MCF 10A (cell line): ENCODE results near the gene TSC22D1. TPM values are rescaled to one million over a fixed set of nuclear protein-coding genes. Genes with fewer than 3 reads are reported as not detected.

Source experiments
- BruUV-seq: library from RNA; stranded (reverse); fragments of 400-500 nt; replicated peaks from 2 replicates; lab custom pipeline; 2021; lab: Mats Ljungman, UMichigan
- CTCF ChIA-PET: fragments of 300-600 bp; sonication (Branson Sonifier 250); formaldehyde crosslinking; extraction: SDS; loops from one replicate; lab custom pipeline; 2021; ENCODE audit warnings: antibody characterized with exemption, inconsistent platforms; lab: Yijun Ruan, JAX
- POLR2A ChIA-PET: fragments of 300-600, 350-650 bp; sonication (Branson Sonifier 250); formaldehyde crosslinking; extraction: SDS; loops from one replicate; lab custom pipeline; 2020; ENCODE audit warnings: antibody characterized with exemption, inconsistent platforms; lab: Yijun Ruan, JAX
- DNase-seq: peaks from one replicate; pipeline ENCODE4 v3.0.0-alpha.2; 2018; ENCODE audit not compliant: unreplicated experiment
- H3K27ac Mint-ChIP-seq: one replicate; pipeline ENCODE4 v1.8.0; 2022; ENCODE audit warnings: mild to moderate bottlenecking, low read depth, mixed read lengths; ENCODE audit not compliant: unreplicated experiment
- H3K27me3 Mint-ChIP-seq: one replicate; pipeline ENCODE4 v1.8.0; 2022; ENCODE audit warnings: mixed read lengths; ENCODE audit not compliant: insufficient read depth, unreplicated experiment
- H3K36me3 Mint-ChIP-seq: one replicate; pipeline ENCODE4 v1.8.0; 2022; ENCODE audit warnings: mild to moderate bottlenecking, moderate library complexity, mixed read lengths; ENCODE audit not compliant: insufficient read depth, unreplicated experiment
- H3K4me1 Mint-ChIP-seq: one replicate; pipeline ENCODE4 v1.8.0; 2022; ENCODE audit warnings: mixed read lengths; ENCODE audit not compliant: insufficient read depth, unreplicated experiment
- H3K4me3 Mint-ChIP-seq: one replicate; pipeline ENCODE4 v1.8.0; 2022; ENCODE audit warnings: mild to moderate bottlenecking, moderate library complexity, mixed read lengths; ENCODE audit not compliant: unreplicated experiment
- H3K9me3 Mint-ChIP-seq: one replicate; pipeline ENCODE4 v1.8.0; 2022; ENCODE audit warnings: mixed read lengths; ENCODE audit not compliant: unreplicated experiment
- intact Hi-C: fragments of 100-400 bp; cut with micrococcal nuclease; formaldehyde crosslinking; loops from 2 replicates; pipeline ENCODE4 v1.14.1; 2022
- total RNA-seq: library from RNA; stranded (reverse); gene quantifications from 2 replicates; pipeline ENCODE4 v1.2.3, GENCODE V29; 2022
- TF ChIP-seq, protein P1 (sequence below): fragments of 200-600 bp; IDR thresholded peaks from one replicate; pipeline ENCODE4 v1.8.0; 2022; ENCODE audit warnings: antibody characterized with exemption, mild to moderate bottlenecking; ENCODE audit not compliant: unreplicated experiment

TSC22D1 gene
- total RNA-seq, 1 experiment from 2014 or later = 153 TPM

DNA sequence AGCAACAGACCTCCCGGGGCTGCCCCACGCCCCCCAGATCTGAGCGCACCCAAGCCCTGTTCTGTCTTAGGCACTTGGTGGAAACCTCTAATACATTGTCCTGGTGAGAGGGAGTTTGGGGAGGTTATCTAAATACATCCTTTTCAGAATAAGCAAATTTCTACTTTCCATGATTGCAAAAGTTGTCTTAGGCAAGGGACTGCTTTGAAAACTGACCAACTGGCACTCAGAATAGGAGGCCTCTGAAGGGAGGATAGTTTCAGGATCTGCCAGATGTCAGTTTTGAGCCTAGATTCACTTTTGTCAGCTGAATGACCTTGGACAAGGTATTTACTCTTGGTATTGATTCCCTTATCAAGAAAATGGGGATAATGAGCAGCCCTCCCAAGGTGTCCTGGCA, 190.7 kb downstream of the TSC22D1 start:
- H3K27ac Mint-ChIP-seq = no peak overlapping the region
- no TSS peak for BruUV-seq
- no peak overlapping the region for H3K4me3 Mint-ChIP-seq
- DNase-seq = no peak
- peaks cover 14% of the 10 kb centered on the region for H3K4me1 Mint-ChIP-seq
- H3K9me3 Mint-ChIP-seq = no peaks in the 10 kb centered on the region
- H3K27me3 Mint-ChIP-seq = no peaks in the 10 kb centered on the region
- intact Hi-C loops = no loop called here
- CTCF ChIA-PET = no interaction called here
- no peaks in the 10 kb centered on the region for H3K36me3 Mint-ChIP-seq
- TF ChIP-seq, protein P1, sequence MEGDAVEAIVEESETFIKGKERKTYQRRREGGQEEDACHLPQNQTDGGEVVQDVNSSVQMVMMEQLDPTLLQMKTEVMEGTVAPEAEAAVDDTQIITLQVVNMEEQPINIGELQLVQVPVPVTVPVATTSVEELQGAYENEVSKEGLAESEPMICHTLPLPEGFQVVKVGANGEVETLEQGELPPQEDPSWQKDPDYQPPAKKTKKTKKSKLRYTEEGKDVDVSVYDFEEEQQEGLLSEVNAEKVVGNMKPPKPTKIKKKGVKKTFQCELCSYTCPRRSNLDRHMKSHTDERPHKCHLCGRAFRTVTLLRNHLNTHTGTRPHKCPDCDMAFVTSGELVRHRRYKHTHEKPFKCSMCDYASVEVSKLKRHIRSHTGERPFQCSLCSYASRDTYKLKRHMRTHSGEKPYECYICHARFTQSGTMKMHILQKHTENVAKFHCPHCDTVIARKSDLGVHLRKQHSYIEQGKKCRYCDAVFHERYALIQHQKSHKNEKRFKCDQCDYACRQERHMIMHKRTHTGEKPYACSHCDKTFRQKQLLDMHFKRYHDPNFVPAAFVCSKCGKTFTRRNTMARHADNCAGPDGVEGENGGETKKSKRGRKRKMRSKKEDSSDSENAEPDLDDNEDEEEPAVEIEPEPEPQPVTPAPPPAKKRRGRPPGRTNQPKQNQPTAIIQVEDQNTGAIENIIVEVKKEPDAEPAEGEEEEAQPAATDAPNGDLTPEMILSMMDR = no peak
- POLR2A ChIA-PET = no interaction called here

DNA sequence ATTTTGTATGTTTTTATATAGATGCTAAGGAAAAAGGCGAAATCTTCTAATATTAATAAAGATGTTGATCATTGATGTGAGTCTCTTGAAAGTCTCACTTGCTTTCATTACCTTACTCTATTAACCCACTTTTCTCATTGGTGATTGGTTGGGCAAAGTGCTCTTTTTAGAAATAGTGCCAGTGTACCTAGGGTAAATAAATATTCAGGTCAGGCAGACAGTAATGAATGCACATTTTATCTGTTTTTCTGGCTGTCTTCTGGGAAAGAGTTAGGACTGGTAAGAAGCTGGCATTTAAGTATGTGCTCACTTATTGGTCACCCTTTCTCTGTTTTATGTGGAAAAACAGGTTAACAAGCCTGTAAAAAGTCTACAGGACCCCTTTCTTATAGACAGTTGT, 191.4 kb downstream of the TSC22D1 start:
- CTCF ChIA-PET = interaction anchor here (0.7 kb wide), 1 partner anchor 11 kb away, joined by 4 read pairs; no protein-coding TSS in a partner anchor
- Mint-ChIP-seq H3K4me1 (peaks cover 19% of the 10 kb centered on the region), H3K9me3 (no peaks in the 10 kb centered on the region), H3K27ac (no peak overlapping the region), H3K4me3 (no peak overlapping the region), H3K36me3 (no peaks in the 10 kb centered on the region), H3K27me3 (no peaks in the 10 kb centered on the region)
- intact Hi-C loops = no loop called here
- POLR2A ChIA-PET = interaction anchor here (1.2 kb wide), 1 partner anchor 9 kb away, joined by 4 read pairs; no protein-coding TSS in a partner anchor
- DNase-seq = no peak
- BruUV-seq = no TSS peak
- TF ChIP-seq, protein P1 = no peak

DNA sequence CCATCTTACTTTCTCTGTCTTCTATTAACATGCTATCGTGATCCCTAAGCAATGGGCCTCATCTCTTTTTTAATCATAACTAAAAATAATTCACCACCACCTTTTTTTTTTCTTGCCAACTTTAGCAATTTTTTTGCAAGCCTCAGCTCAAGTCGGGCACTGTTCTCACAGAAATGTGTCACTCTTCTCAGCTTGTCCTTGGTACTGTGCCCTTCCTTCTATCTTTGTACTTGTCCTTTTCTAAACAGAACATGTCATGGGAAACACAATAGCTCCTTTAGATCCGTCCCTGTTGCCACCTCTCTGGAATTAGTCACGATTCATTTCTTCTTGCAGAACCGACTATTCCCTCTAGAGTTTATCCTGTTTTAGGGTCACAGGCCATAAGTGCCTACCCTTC, 192.2 kb downstream of the TSC22D1 start:
- BruUV-seq = no TSS peak
- no peaks in the 10 kb centered on the region for H3K36me3 Mint-ChIP-seq

DNA sequence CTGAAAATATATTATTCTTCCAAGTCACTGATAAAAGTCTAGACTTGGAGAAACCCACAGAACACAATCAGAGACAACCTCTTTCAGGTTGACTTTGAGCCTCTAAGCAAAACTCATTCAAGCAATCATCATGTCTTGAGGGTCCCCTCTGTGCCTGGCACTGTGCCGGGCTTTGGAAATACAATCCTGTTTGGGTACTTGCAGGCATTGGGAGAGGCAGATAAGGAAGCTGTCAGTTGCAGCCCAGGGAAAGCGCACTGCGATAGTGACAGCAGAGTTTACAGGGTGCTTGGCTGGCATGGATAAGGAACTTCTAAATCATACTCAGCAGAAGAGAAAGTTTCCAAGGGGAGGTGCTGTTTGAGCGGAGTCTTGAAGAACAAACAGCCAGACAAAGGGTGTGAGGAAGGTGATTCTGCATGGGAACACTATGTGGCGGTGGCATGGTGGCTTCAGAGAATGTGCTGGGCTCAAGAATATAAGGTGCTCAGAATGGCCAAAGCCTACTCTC, 193.4 kb downstream of the TSC22D1 start:
- intact Hi-C loops = no loop called here
- Mint-ChIP-seq H3K4me3 (no peak overlapping the region), H3K36me3 (no peaks in the 10 kb centered on the region), H3K27me3 (no peaks in the 10 kb centered on the region), H3K9me3 (no peaks in the 10 kb centered on the region), H3K4me1 (peaks cover 5% of the 10 kb centered on the region), H3K27ac (no peak overlapping the region)
- BruUV-seq = no TSS peak
- ChIA-PET POLR2A (no interaction called here), CTCF (interaction anchor here (0.7 kb wide), 1 partner anchor 15 kb away, joined by 5 read pairs; no protein-coding TSS in a partner anchor)
- TF ChIP-seq, protein P1 = no peak
- no peak for DNase-seq

More for the DNA sequence above, 192.2 kb downstream of the TSC22D1 start:
- H3K27ac Mint-ChIP-seq = no peak overlapping the region
- TF ChIP-seq, protein P1 = no peak
- H3K4me1 Mint-ChIP-seq = peaks cover 16% of the 10 kb centered on the region
- H3K4me3 Mint-ChIP-seq = no peak overlapping the region
- no peak for DNase-seq
- H3K27me3 Mint-ChIP-seq = no peaks in the 10 kb centered on the region
- CTCF ChIA-PET = interaction anchor here (0.6 to 0.8 kb wide), 2 partner anchors 17 to 42 kb away, joined by 3 read pairs; no protein-coding TSS in a partner anchor
- H3K9me3 Mint-ChIP-seq = no peaks in the 10 kb centered on the region
- POLR2A ChIA-PET = interaction anchor here (1.2 kb wide), 1 partner anchor 8 kb away, joined by 4 read pairs; no protein-coding TSS in a partner anchor
- intact Hi-C loops = no loop called here

Other genes starting within 250 kb of the TSC22D1 start
- not detected in 2 replicates for gene SERP2, start 202.5 kb downstream of the TSC22D1 start, total RNA-seq